Activated naive CD4-positive, alpha-beta T cell treated with anti-CD3 and anti-CD28 coated beads, Interleukin-2, amount 50 U/mL, for 72 hours (primary cell): ENCODE results near the gene ABTB2. TPM values are rescaled to one million over a fixed set of nuclear protein-coding genes. Genes with fewer than 3 reads are reported as not detected.

Source experiments
- ATAC-seq, 2 donors: fragments of 150-1000 bp; cut with Tn5 transposase; 2 replicates each; pipeline ENCODE4 v1.10.0; 2021; ENCODE audit warnings: mild to moderate bottlenecking in 2 of 2, moderate library complexity in 2 of 2
- DNase-seq, 2 donors: peaks; one replicate each; pipeline ENCODE4 v3.0.0; 2021 to 2022; ENCODE audit warnings: low spot score in 2 of 2
- H3K27ac Mint-ChIP-seq, 2 donors: one replicate each; pipeline ENCODE4 v1.8.0; 2022; ENCODE audit warnings: mild to moderate bottlenecking in 2 of 2, mixed read lengths in 2 of 2
- H3K36me3 Mint-ChIP-seq, 2 donors: one replicate each; pipeline ENCODE4 v1.8.0; 2022; ENCODE audit warnings: mixed read lengths in 2 of 2
- H3K9me3 Mint-ChIP-seq, 2 donors: one replicate each; pipeline ENCODE4 v1.8.0; 2022; ENCODE audit warnings: mixed read lengths in 2 of 2
- total RNA-seq, 2 donors: library from RNA; stranded (reverse); gene quantifications; one replicate each; pipeline ENCODE4 v1.2.3, GENCODE V29; 2022

ABTB2 gene
- total RNA-seq, 2 donors from 2014 or later = 0.16 to 0.27 TPM

- Mint-ChIP-seq H3K9me3 (no peaks in the 10 kb centered on the region), H3K27ac (no peak overlapping the region), H3K36me3 (no peaks in the 10 kb centered on the region)
- DNase-seq (no peak), ATAC-seq (peak in 1 of 2 donors; percentile 88)
Observed at GRCh38 chr11:34335331-34335730, 22.5 kb downstream of the ABTB2 start.

- H3K36me3 Mint-ChIP-seq = no peaks in the 10 kb centered on the region
- DNase-seq (no peak), ATAC-seq (no peak)
- no peaks in the 10 kb centered on the region for H3K9me3 Mint-ChIP-seq
- no peak overlapping the region for H3K27ac Mint-ChIP-seq
Observed at GRCh38 chr11:34333787-34334186, 24.0 kb downstream of the ABTB2 start.

- Mint-ChIP-seq H3K27ac (peak overlapping the region in 1 of 2 donors; percentile 65), H3K36me3 (no peaks in the 10 kb centered on the region), H3K9me3 (no peaks in the 10 kb centered on the region)
- DNase-seq (no peak), ATAC-seq (no peak)
Observed at GRCh38 chr11:34332524-34332923, 25.3 kb downstream of the ABTB2 start.

GRCh38 chr11:34331736-34332135 lies 26.1 kb downstream of the ABTB2 start:
- Mint-ChIP-seq H3K27ac (no peak overlapping the region), H3K9me3 (no peaks in the 10 kb centered on the region), H3K36me3 (no peaks in the 10 kb centered on the region)
- DNase-seq (no peak), ATAC-seq (no peak)

- no peaks in the 10 kb centered on the region for H3K36me3 Mint-ChIP-seq
- H3K27ac Mint-ChIP-seq = no peak overlapping the region
- DNase-seq = no peak
- no peaks in the 10 kb centered on the region for H3K9me3 Mint-ChIP-seq
- peak in 1 of 2 donors; percentile 21 for ATAC-seq
Observed at GRCh38 chr11:34331329-34331728, 26.5 kb downstream of the ABTB2 start.

GRCh38 chr11:34330653-34331052 lies 27.2 kb downstream of the ABTB2 start:
- no peaks in the 10 kb centered on the region for H3K9me3 Mint-ChIP-seq
- no peak for ATAC-seq
- no peak overlapping the region for H3K27ac Mint-ChIP-seq
- no peak for DNase-seq
- H3K36me3 Mint-ChIP-seq = no peaks in the 10 kb centered on the region

GRCh38 chr11:34329876-34330275 lies 27.9 kb downstream of the ABTB2 start:
- ATAC-seq (no peak), DNase-seq (no peak)
- Mint-ChIP-seq H3K9me3 (no peaks in the 10 kb centered on the region), H3K27ac (no peak overlapping the region), H3K36me3 (no peaks in the 10 kb centered on the region)

GRCh38 chr11:34328632-34328910 lies 29.2 kb downstream of the ABTB2 start:
- H3K9me3 Mint-ChIP-seq = no peaks in the 10 kb centered on the region
- DNase-seq (no peak), ATAC-seq (no peak)
- H3K27ac Mint-ChIP-seq = no peak overlapping the region
- no peaks in the 10 kb centered on the region for H3K36me3 Mint-ChIP-seq

GRCh38 chr11:34327804-34328631 lies 29.8 kb downstream of the ABTB2 start:
- no peaks in the 10 kb centered on the region for H3K36me3 Mint-ChIP-seq

GRCh38 chr11:34324466-34324865 lies 33.3 kb downstream of the ABTB2 start:
- H3K27ac Mint-ChIP-seq = no peak overlapping the region
- ATAC-seq (no peak), DNase-seq (no peak)
- H3K36me3 Mint-ChIP-seq = no peaks in the 10 kb centered on the region
- H3K9me3 Mint-ChIP-seq = no peaks in the 10 kb centered on the region

More at GRCh38 chr11:34327804-34328631, 29.8 kb downstream of the ABTB2 start:
- H3K9me3 Mint-ChIP-seq = no peaks in the 10 kb centered on the region
- ATAC-seq = no peak
- no peak overlapping the region for H3K27ac Mint-ChIP-seq
- no peak for DNase-seq

GRCh38 chr11:34323601-34324000 lies 34.2 kb downstream of the ABTB2 start:
- H3K27ac Mint-ChIP-seq = peak overlapping the region in 1 of 2 donors; percentile 32
- no peak for ATAC-seq
- no peaks in the 10 kb centered on the region for H3K36me3 Mint-ChIP-seq
- H3K9me3 Mint-ChIP-seq = no peaks in the 10 kb centered on the region
- DNase-seq = no peak

- DNase-seq (no peak), ATAC-seq (no peak)
- Mint-ChIP-seq H3K27ac (no peak overlapping the region), H3K9me3 (no peaks in the 10 kb centered on the region), H3K36me3 (no peaks in the 10 kb centered on the region)
Observed at GRCh38 chr11:34318111-34319037, 39.4 kb downstream of the ABTB2 start.

- no peaks in the 10 kb centered on the region for H3K9me3 Mint-ChIP-seq
- ATAC-seq (no peak), DNase-seq (no peak)
- H3K36me3 Mint-ChIP-seq = no peaks in the 10 kb centered on the region
- H3K27ac Mint-ChIP-seq = no peak overlapping the region
Observed at GRCh38 chr11:34317666-34318065, 40.1 kb downstream of the ABTB2 start.

GRCh38 chr11:34317036-34317360 lies 40.8 kb downstream of the ABTB2 start:
- Mint-ChIP-seq H3K9me3 (no peaks in the 10 kb centered on the region), H3K36me3 (no peaks in the 10 kb centered on the region), H3K27ac (no peak overlapping the region)
- ATAC-seq (no peak), DNase-seq (no peak)

GRCh38 chr11:34316347-34317035 lies 41.3 kb downstream of the ABTB2 start:
- ATAC-seq (no peak), DNase-seq (no peak)
- H3K9me3 Mint-ChIP-seq = no peaks in the 10 kb centered on the region
- H3K27ac Mint-ChIP-seq = no peak overlapping the region
- H3K36me3 Mint-ChIP-seq = no peaks in the 10 kb centered on the region

GRCh38 chr11:34315394-34315793 lies 42.4 kb downstream of the ABTB2 start:
- DNase-seq = no peak
- Mint-ChIP-seq H3K27ac (no peak overlapping the region), H3K9me3 (no peaks in the 10 kb centered on the region), H3K36me3 (no peaks in the 10 kb centered on the region)
- ATAC-seq = no peak

- Mint-ChIP-seq H3K36me3 (no peaks in the 10 kb centered on the region), H3K27ac (no peak overlapping the region), H3K9me3 (no peaks in the 10 kb centered on the region)
- no peak for ATAC-seq
- DNase-seq = no peak
Observed at GRCh38 chr11:34314936-34315335, 42.9 kb downstream of the ABTB2 start.
